SK-N-SH (cell line): ENCODE data around the gene SLC16A5. TPM values are rescaled to one million over a fixed set of nuclear protein-coding genes. Genes with fewer than 3 reads are reported as not detected.

Experiments used
- CTCF ChIA-PET: fragments of 300-600, 350-600 bp; formaldehyde crosslinking; extraction: SDS; loops from one replicate; lab custom pipeline; 2021; lab: Yijun Ruan, JAX
- POLR2A ChIA-PET: fragments of 350-600 bp; sonication (Branson Sonifier 250); formaldehyde crosslinking; extraction: SDS; loops from one replicate; lab custom pipeline; 2020; ENCODE audit warnings: antibody characterized with exemption, inconsistent platforms; lab: Yijun Ruan, JAX
- DNase-seq: peaks from one replicate; pipeline ENCODE4 v3.0.0; 2012
- H2AFZ ChIP-seq: fragments of 200-600 bp; sonication (generic); 2 replicates; pipeline ENCODE4 v1.8.1; 2016; ENCODE audit warnings: antibody characterized with exemption, mild to moderate bottlenecking, low read depth
- H3F3A ChIP-seq: fragments of 200-600 bp; sonication (generic); replicated peaks from 2 replicates; pipeline ENCODE3; 2016; ENCODE audit warnings: antibody characterized with exemption, mild to moderate bottlenecking; ENCODE audit not compliant: insufficient read depth
- H3K27ac ChIP-seq, 2 experiments: fragments of 200-500 bp in 1 of 2; fragments of 200-600 bp in 1 of 2; sonication (Bioruptor generic) in 1 of 2; sonication (generic), shearing (Covaris generic) in 1 of 2; 2 replicates each; pipeline versions ENCODE4 v1.5.1 to v1.6.1; 2014 to 2016; ENCODE audit warnings: low read depth in 2 of 2, inconsistent platforms in 1 of 2, low read length in 1 of 2, mild to moderate bottlenecking in 1 of 2, mixed read lengths in 1 of 2
- H3K27me3 ChIP-seq: fragments of 200-600 bp; sonication (generic), shearing (Covaris generic); 2 replicates; pipeline ENCODE4 v1.6.1; 2016; ENCODE audit warnings: mixed run types; ENCODE audit not compliant: insufficient read depth
- H3K36me3 ChIP-seq, 2 experiments: fragments of 200-500 bp in 1 of 2; fragments of 200-600 bp in 1 of 2; sonication (Bioruptor generic) in 1 of 2; sonication (generic) in 1 of 2; replicated peaks in 1 of 2; 2 replicates each; pipeline versions ENCODE3 to v1.5.1; 2014 to 2016; ENCODE audit warnings: low read length in 1 of 2, mild to moderate bottlenecking in 1 of 2; ENCODE audit not compliant: insufficient read depth in 2 of 2, control insufficient read depth in 1 of 2
- H3K4me1 ChIP-seq, 2 experiments: fragments of 200-500 bp in 1 of 2; fragments of 200-600 bp in 1 of 2; sonication (Bioruptor generic) in 1 of 2; sonication (generic), shearing (Covaris generic) in 1 of 2; 2 replicates each; pipeline versions ENCODE4 v1.5.1 to v1.6.1; 2014 to 2016; ENCODE audit warnings: low read depth in 1 of 2, low read length in 1 of 2, mixed run types in 1 of 2; ENCODE audit not compliant: insufficient read depth in 2 of 2, control insufficient read depth in 1 of 2
- H3K4me2 ChIP-seq: fragments of 200-600 bp; sonication (generic), shearing (Covaris generic); 2 replicates; pipeline ENCODE4 v1.6.1; 2017; ENCODE audit warnings: mixed run types
- H3K4me3 ChIP-seq, 2 experiments: fragments of 200-500 bp in 1 of 2; fragments of 200-600 bp in 1 of 2; sonication (Bioruptor generic) in 1 of 2; sonication (generic), shearing (Covaris generic) in 1 of 2; 2 replicates each; pipeline versions ENCODE4 v1.5.1 to v1.8.1; 2014 to 2016; ENCODE audit warnings: low read depth in 2 of 2, inconsistent platforms in 1 of 2, low read length in 1 of 2, mild to moderate bottlenecking in 1 of 2, mixed read lengths in 1 of 2, moderate library complexity in 1 of 2
- H3K79me2 ChIP-seq: fragments of 200-600 bp; sonication (generic); 2 replicates; pipeline ENCODE4 v1.8.1; 2017; ENCODE audit warnings: mild to moderate bottlenecking; ENCODE audit not compliant: insufficient read depth
- H3K9ac ChIP-seq: fragments of 200-600 bp; sonication (generic); 2 replicates; pipeline ENCODE4 v1.6.1; 2017; ENCODE audit warnings: mixed run types
- H3K9me2 ChIP-seq: fragments of 200-600 bp; sonication (generic); 2 replicates; pipeline ENCODE4 v1.6.1; 2017; ENCODE audit warnings: mixed run types
- H3K9me3 ChIP-seq: fragments of 200-600 bp; sonication (generic); 2 replicates; pipeline ENCODE4 v1.6.1; 2017; ENCODE audit warnings: mixed run types, mild to moderate bottlenecking, moderate library complexity
- H4K20me1 ChIP-seq: fragments of 200-600 bp; sonication (generic); 2 replicates; pipeline ENCODE4 v1.6.1; 2017; ENCODE audit warnings: mild to moderate bottlenecking, mixed run types; ENCODE audit not compliant: insufficient read depth
- ELF1 ChIP-seq: IDR thresholded peaks from 2 replicates; pipeline ENCODE4 v1.4.0; 2012
- EP300 ChIP-seq, 2 experiments: IDR thresholded peaks; 2 replicates each; pipeline versions ENCODE4 v1.4.0 to v1.6.1; 2012; ENCODE audit warnings: borderline replicate concordance in 1 of 2, low read depth in 1 of 2, low read length in 1 of 2
- FOXJ3 ChIP-seq: sonication (generic); formaldehyde crosslinking; IDR thresholded peaks from 2 replicates; pipeline ENCODE4 v1.5.1; 2020; ENCODE audit warnings: mild to moderate bottlenecking, missing genetic modification reagents
- FOXM1 ChIP-seq: IDR thresholded peaks from 2 replicates; pipeline ENCODE4 v1.4.0; 2012; ENCODE audit warnings: low read depth, mild to moderate bottlenecking
- GABPA ChIP-seq: IDR thresholded peaks from 2 replicates; pipeline ENCODE4 v1.4.0; 2012; ENCODE audit warnings: low read depth, mild to moderate bottlenecking
- GATA2 ChIP-seq: sonication (generic); formaldehyde crosslinking; IDR thresholded peaks from 2 replicates; pipeline ENCODE4 v1.5.0; 2020; ENCODE audit warnings: mild to moderate bottlenecking, missing genetic modification reagents
- JUND ChIP-seq: IDR thresholded peaks from 2 replicates; pipeline ENCODE4 v1.4.0; 2012
- MEF2A ChIP-seq: IDR thresholded peaks from 2 replicates; pipeline ENCODE4 v1.4.0; 2012; ENCODE audit warnings: low read depth, borderline replicate concordance
- MXI1 ChIP-seq: IDR thresholded peaks from 2 replicates; pipeline ENCODE4 v1.6.1; 2012; ENCODE audit warnings: mild to moderate bottlenecking, low read depth, low read length, improper control_type of control experiment
- NFIC ChIP-seq: IDR thresholded peaks from 2 replicates; pipeline ENCODE4 v1.4.0; 2012; ENCODE audit warnings: borderline replicate concordance
- RAD21 ChIP-seq: IDR thresholded peaks from 2 replicates; pipeline ENCODE4 v1.6.1; 2012; ENCODE audit warnings: mild to moderate bottlenecking, low read length
- RCOR1 ChIP-seq: fragments of 150-350 bp; IDR thresholded peaks from 2 replicates; pipeline ENCODE4 v1.6.1; 2017; ENCODE audit warnings: antibody characterized with exemption, low read length
- SIN3A ChIP-seq: IDR thresholded peaks from 2 replicates; pipeline ENCODE4 v1.6.1; 2012; ENCODE audit warnings: low read depth, mild to moderate bottlenecking, low read length, moderate library complexity, borderline replicate concordance
- SMC3 ChIP-seq: IDR thresholded peaks from 2 replicates; pipeline ENCODE4 v1.6.1; 2012; ENCODE audit warnings: low read depth, low read length, improper control_type of control experiment
- TAF1 ChIP-seq: IDR thresholded peaks from 2 replicates; pipeline ENCODE4 v1.6.1; 2012; ENCODE audit warnings: low read depth, mild to moderate bottlenecking, low read length, moderate library complexity, borderline replicate concordance
- USF2 ChIP-seq: fragments of 150-350 bp; IDR thresholded peaks from 2 replicates; pipeline ENCODE4 v1.6.1; 2017; ENCODE audit warnings: antibody characterized with exemption, low read length, low read depth, borderline replicate concordance
- YY1 ChIP-seq: IDR thresholded peaks from 2 replicates; pipeline ENCODE4 v1.4.0; 2012; ENCODE audit warnings: low read depth, mild to moderate bottlenecking
- WGBS: methylation state at CpG from one replicate; pipeline ENCODE4 v1.1.6; 2017; ENCODE audit warnings: low lambda C conversion rate; 5-methylcytosine and 5-hydroxymethylcytosine counted together
- polyA plus RNA-seq, 3 experiments: library from polyadenylated mRNA; depleted of rRNA; stranded (reverse); fragments of >200 nt; gene quantifications; 2 replicates each; pipeline ENCODE4 v1.2.3, GENCODE V29; 2012
- TF ChIP-seq, protein P1 (sequence below): fragments of 200-600 bp; sonication (generic); IDR thresholded peaks from 2 replicates; pipeline ENCODE4 v1.6.1; 2017; ENCODE audit warnings: antibody characterized with exemption, mild to moderate bottlenecking, moderate library complexity
- TF ChIP-seq, protein P2 (sequence below): IDR thresholded peaks from 2 replicates; pipeline ENCODE4 v1.4.0; 2012; ENCODE audit warnings: low read depth
- TF ChIP-seq, protein P3 (sequence below): IDR thresholded peaks from 2 replicates; pipeline ENCODE4; 2012

The SLC16A5 gene
- polyA plus RNA-seq, 1 of the 3 experiments (the other 2 are of a cell fraction) = 0.03 TPM

DNA sequence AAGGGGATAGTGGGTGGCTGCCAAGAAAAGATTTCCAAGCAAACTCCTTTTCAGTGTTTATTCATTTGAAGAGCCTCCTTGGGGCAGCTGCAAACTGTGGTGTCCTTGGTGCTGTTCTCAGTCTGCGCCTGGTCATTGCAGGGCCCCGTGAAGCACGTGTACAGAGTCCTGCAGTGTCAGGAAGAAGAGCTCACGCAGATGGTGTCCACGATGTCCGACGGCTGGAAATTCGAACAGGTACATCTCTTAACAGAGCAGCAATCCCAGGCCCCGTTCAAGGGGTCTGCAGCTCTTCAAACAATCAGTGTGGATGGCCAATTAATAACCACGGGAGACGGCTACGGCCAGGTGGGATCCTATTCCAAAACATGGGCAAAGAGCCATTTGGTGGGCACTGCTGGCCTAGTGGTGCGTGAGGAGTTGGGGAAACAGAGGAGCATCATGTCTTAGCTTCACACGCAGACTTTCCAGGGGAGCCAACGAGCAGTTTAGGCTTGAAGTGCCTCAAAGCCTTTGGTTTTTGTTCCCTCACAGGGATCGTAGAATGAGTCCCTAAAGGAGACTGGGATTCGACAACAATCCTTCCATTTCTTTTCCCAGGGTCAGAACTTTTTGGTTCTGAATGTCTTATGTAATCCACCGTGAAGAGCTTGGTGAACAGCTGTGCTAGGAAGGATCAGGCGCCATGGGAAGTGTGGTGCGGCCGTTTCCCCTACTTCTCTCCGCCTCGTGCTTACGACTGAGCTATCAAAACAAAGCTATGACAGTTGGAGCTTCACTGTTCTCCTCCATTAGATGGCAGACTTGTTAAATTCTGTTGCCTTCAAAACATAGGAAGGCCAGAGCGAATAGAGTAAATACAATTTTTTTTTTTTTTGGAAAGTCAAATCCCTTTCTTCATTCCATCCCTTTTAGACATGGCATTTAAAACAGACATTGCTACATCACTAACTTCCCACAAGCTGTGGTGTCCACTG is 28.1 kb upstream of the SLC16A5 start:
- no peaks in the 10 kb centered on the region for H3K9me3 ChIP-seq
- TF ChIP-seq MEF2A (no peak), USF2 (no peak), GABPA (no peak), NFIC (no peak), GATA2 (CRISPR knock-in tag) (no peak), TAF1 (no peak), SMC3 (peak; percentile 39; the same call in 1 of the 2 replicates), YY1 (no peak), EP300 (IDR thresholded peaks at IDR 0.05; ENCODE audit: borderline replicate concordance in 1 of 2, low read depth in 1 of 2, low read length in 1 of 2) (no peak), RAD21 (peak; percentile 55)
- TF ChIP-seq, protein P1, sequence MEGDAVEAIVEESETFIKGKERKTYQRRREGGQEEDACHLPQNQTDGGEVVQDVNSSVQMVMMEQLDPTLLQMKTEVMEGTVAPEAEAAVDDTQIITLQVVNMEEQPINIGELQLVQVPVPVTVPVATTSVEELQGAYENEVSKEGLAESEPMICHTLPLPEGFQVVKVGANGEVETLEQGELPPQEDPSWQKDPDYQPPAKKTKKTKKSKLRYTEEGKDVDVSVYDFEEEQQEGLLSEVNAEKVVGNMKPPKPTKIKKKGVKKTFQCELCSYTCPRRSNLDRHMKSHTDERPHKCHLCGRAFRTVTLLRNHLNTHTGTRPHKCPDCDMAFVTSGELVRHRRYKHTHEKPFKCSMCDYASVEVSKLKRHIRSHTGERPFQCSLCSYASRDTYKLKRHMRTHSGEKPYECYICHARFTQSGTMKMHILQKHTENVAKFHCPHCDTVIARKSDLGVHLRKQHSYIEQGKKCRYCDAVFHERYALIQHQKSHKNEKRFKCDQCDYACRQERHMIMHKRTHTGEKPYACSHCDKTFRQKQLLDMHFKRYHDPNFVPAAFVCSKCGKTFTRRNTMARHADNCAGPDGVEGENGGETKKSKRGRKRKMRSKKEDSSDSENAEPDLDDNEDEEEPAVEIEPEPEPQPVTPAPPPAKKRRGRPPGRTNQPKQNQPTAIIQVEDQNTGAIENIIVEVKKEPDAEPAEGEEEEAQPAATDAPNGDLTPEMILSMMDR = peak; percentile 57
- peak; percentile 47 for DNase-seq
- H3K4me3 ChIP-seq = no peak overlapping the region
- peaks cover 18% of the 10 kb centered on the region; the same call in 1 of the 2 replicates for H3K79me2 ChIP-seq
- no peak overlapping the region for H3K9ac ChIP-seq
- H3K4me2 ChIP-seq = no peak overlapping the region
- no peaks in the 10 kb centered on the region for H3K9me2 ChIP-seq
- H3K27ac ChIP-seq = no peak overlapping the region
- H3F3A ChIP-seq = no peaks in the 10 kb centered on the region
- H3K4me1 ChIP-seq = no peaks in the 10 kb centered on the region
- H2AFZ ChIP-seq = no peak overlapping the region
- no peaks in the 10 kb centered on the region for H3K27me3 ChIP-seq
- 88% methylated on average over 25 of the region's 25 CpGs for WGBS
- peaks cover 50 to 64% of the 10 kb centered on the region in 2 experiments for H3K36me3 ChIP-seq
- ChIA-PET POLR2A (interaction anchor here (1.3 kb wide), 1 partner anchor 11 kb away, joined by 6 read pairs; no protein-coding TSS in a partner anchor), CTCF (interaction anchor here (0.6 to 3.4 kb wide), 21 partner anchors 10 to 601 kb away, joined by 3 to 19 read pairs (median 4); partner anchors contain the start of genes NT5C and OTOP2)
- no peaks in the 10 kb centered on the region for H4K20me1 ChIP-seq

DNA sequence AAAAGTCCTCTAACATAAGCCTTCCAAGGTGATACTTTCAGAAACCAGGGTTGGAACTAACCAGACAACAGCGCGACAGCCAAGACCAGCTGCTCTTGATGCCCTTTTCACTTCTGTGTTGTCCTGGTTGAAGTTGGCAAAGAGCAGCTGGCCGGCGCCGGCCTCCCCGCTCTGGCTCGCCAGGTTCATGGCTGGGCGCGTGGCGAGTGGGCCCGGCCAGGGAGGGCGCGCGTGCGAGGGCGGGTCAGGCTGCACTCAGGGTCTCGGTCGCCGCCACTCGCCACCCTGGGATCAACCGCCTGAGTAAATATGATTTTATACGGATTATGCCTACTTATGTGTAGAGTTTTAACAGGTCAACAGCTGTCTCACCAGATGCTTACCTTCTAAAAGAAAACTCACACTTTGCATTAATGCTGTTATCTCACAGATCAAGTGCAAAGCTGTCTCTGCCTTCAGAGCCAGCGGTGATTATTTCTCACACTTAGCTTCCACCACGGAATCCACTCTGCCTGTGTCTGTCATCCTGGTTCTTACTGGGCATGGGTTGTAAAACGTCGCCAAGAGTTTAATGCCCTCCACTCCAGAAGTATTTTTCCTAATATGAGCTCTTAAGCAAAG is 27.2 kb upstream of the SLC16A5 start:
- Histone ChIP-seq H3K9ac (no peak overlapping the region), H3K27me3 (no peaks in the 10 kb centered on the region), H2AFZ (no peak overlapping the region), H3K9me2 (no peaks in the 10 kb centered on the region), H3K4me2 (no peak overlapping the region), H3K27ac (no peak overlapping the region), H3K79me2 (peaks cover 14% of the 10 kb centered on the region; the same call in 1 of the 2 replicates), H3K4me3 (no peak overlapping the region), H3K9me3 (no peaks in the 10 kb centered on the region), H4K20me1 (no peaks in the 10 kb centered on the region), H3K4me1 (no peaks in the 10 kb centered on the region), H3K36me3 (peaks cover 45 to 72% of the 10 kb centered on the region in 2 experiments), H3F3A (no peaks in the 10 kb centered on the region)
- WGBS = 95% methylated on average over 26 of the region's 26 CpGs
- DNase-seq = no peak
- ChIA-PET POLR2A (interaction anchor here (0.9 kb wide), 1 partner anchor 98 kb away, joined by 3 read pairs; no protein-coding TSS in a partner anchor), CTCF (interaction anchor here (0.6 to 3.4 kb wide), 23 partner anchors 9 to 601 kb away, joined by 3 to 19 read pairs (median 4); partner anchors contain the start of genes NT5C and OTOP2)
- TF ChIP-seq RCOR1 (no peak), MXI1 (no peak), SIN3A (no peak), ELF1 (no peak), SMC3 (no peak), FOXJ3 (CRISPR knock-in tag) (no peak), JUND (no peak), GABPA (no peak), TAF1 (no peak), USF2 (no peak), MEF2A (no peak), FOXM1 (no peak), GATA2 (CRISPR knock-in tag) (no peak)
- TF ChIP-seq, protein P2, sequence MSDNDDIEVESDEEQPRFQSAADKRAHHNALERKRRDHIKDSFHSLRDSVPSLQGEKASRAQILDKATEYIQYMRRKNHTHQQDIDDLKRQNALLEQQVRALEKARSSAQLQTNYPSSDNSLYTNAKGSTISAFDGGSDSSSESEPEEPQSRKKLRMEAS = no peak
- TF ChIP-seq, protein P3, sequence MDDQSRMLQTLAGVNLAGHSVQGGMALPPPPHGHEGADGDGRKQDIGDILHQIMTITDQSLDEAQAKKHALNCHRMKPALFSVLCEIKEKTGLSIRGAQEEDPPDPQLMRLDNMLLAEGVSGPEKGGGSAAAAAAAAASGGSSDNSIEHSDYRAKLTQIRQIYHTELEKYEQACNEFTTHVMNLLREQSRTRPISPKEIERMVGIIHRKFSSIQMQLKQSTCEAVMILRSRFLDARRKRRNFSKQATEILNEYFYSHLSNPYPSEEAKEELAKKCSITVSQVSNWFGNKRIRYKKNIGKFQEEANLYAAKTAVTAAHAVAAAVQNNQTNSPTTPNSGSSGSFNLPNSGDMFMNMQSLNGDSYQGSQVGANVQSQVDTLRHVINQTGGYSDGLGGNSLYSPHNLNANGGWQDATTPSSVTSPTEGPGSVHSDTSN = no peak
